Measurements from ENCODE around the gene PLA2G3.

Gene PLA2G3

DNA sequence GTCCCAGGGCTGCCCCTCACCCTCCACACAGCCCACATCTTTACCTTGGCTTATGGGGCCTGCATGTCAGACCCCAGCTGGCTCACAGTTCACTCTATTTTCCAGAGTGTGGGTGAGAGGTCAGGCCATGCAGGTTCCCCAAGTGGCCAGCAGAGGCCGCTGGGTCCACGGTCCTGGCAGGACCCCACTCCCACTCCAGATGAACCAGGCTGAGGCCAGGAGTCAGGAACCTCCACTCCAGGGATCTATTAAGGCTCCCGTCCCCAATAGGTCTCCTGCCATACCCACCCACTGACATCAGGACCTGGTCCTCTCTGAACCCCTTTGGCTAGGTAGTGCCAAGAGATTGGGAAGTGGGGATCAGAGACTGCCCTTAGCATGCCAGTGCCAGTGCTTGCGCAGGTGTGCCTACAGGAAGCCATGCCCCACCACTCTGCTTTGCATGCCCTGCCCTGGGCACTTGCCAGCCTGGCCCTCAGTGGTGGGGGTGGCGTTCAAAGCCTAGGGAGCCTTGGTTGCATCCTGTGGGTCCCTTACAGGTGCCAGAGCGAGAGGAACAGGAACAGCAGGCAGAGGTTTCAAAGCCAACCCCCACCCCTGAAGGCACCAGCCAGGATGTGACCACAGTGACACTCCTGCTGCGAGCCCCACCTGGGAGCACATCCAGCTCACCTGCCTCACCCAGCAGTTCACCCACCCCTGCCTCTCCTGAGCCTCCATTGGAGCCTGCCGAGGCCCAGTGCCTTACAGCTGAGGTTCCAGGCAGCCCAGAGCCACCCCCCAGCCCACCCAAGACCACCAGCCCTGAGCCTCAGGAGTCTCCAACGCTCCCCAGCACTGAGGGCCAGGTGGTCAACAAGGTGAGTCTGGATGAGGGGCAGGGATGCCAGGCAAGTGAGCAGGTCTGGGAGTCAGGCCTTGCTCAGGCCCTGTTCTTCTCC is 50.9 kb downstream of the PLA2G3 start:
- no peak overlapping the region for H3K27ac ChIP-seq
- no peak for TF ChIP-seq ZFX (IDR thresholded peaks at IDR 0.05; ENCODE audit: borderline replicate concordance)
- TF ChIP-seq, protein P1, sequence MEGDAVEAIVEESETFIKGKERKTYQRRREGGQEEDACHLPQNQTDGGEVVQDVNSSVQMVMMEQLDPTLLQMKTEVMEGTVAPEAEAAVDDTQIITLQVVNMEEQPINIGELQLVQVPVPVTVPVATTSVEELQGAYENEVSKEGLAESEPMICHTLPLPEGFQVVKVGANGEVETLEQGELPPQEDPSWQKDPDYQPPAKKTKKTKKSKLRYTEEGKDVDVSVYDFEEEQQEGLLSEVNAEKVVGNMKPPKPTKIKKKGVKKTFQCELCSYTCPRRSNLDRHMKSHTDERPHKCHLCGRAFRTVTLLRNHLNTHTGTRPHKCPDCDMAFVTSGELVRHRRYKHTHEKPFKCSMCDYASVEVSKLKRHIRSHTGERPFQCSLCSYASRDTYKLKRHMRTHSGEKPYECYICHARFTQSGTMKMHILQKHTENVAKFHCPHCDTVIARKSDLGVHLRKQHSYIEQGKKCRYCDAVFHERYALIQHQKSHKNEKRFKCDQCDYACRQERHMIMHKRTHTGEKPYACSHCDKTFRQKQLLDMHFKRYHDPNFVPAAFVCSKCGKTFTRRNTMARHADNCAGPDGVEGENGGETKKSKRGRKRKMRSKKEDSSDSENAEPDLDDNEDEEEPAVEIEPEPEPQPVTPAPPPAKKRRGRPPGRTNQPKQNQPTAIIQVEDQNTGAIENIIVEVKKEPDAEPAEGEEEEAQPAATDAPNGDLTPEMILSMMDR (IDR thresholded peaks at IDR 0.05): peak; percentile 75

- H3K27ac ChIP-seq: no peak overlapping the region
- TF ChIP-seq ZFX (IDR thresholded peaks at IDR 0.05; ENCODE audit: borderline replicate concordance): no peak
- TF ChIP-seq, protein P1 (IDR thresholded peaks at IDR 0.05): no peak
These were observed 51.9 kb downstream of the PLA2G3 start for GRCh38 chr22:31088233-31088986.

DNA sequence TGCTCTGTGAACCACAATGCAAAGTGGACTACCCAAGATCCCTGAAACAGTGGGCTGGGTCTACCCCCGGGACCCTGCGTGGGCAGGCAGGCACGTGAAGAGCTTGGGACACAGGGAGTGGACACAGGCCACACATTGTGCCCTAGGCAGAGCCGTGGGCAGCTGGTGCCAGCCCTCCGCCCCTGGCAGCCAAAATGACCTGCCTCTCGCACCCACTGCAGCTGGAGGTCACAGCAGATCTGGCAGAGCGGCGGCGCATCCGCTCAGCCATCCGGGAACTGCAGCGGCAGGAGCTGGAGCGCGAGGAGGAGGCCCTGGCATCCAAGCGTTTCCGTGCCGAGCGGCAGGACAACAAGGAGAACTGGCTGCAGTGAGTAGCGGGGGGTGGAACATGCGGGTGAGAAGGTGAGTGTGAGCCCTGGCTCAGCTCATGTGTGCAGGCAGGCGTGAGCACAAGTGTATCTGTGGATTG is 52.5 kb downstream of the PLA2G3 start:
- H3K27ac ChIP-seq: no peak overlapping the region
- TF ChIP-seq, protein P1 (IDR thresholded peaks at IDR 0.05): no peak
- no peak for TF ChIP-seq ZFX (IDR thresholded peaks at IDR 0.05; ENCODE audit: borderline replicate concordance)

- TF ChIP-seq, protein P1 (IDR thresholded peaks at IDR 0.05): no peak
- TF ChIP-seq ZFX (IDR thresholded peaks at IDR 0.05; ENCODE audit: borderline replicate concordance): no peak
- H3K27ac ChIP-seq: no peak overlapping the region
These were observed 53.5 kb downstream of the PLA2G3 start for GRCh38 chr22:31086703-31087330.

GRCh38 chr22:31085928-31086327 is 54.4 kb downstream of the PLA2G3 start:
- no peak overlapping the region for H3K27ac ChIP-seq
- no peak for TF ChIP-seq ZFX (IDR thresholded peaks at IDR 0.05; ENCODE audit: borderline replicate concordance)
- TF ChIP-seq, protein P1 (IDR thresholded peaks at IDR 0.05): no peak

DNA sequence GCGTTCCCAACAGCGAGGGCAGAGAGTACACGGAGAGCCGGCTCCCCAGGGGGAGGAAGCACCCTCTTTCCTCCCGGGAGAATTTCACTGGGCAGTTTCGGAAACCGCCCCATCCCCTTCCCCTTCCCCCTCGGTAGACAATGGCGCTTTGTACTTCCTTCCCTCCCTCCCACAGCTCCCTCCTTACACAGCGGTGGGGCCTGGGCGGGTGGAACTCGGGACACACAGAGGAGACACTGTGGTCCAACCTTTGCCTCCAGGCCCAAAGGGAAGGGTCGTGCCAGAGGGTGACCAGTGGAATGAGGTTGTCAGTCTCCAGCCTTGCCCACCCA is 54.8 kb downstream of the PLA2G3 start:
- no peak for TF ChIP-seq ZFX (IDR thresholded peaks at IDR 0.05; ENCODE audit: borderline replicate concordance)
- TF ChIP-seq, protein P1 (IDR thresholded peaks at IDR 0.05): no peak
- no peak overlapping the region for H3K27ac ChIP-seq

All from 22Rv1 (cell line).